Urothelium cell line (cell line): Measurements from ENCODE around the gene ZSCAN9.

ENCODE experiments used
- DNase-seq: peaks from one replicate; pipeline ENCODE4 v3.0.0; 2011; ENCODE audit warnings: low spot score, mixed read lengths
- FAIRE-seq: peaks from 2 replicates; lab custom pipeline; 2011; peaks lifted over from hg19 to GRCh38; lab: Jason Lieb, UNC

The ZSCAN9 gene

DNA sequence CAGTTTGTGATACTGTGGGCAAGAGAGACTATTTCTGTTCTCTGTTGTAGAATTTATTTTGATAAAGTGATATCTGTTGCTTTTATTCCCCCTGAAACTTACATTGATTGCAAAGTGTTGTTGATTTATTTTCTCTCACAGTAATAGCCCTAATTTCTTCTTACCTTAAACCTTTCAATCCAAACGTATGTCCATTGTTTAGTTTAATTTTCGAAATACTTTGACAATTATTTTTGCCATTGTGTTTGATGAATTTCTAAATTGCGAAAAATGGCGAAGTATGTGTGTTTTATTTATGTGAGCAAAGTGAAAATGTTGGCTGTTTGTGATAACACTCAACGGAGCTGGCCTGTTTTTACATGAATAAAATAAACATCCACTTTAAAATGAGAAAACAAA is 41.5 kb downstream of the ZSCAN9 start:
- DNase-seq (no peak), FAIRE-seq (no peak)

GRCh38 chr6:28266962-28267694 is 42.1 kb downstream of the ZSCAN9 start, which contains the start of gene ZSCAN26:
ZSCAN26 (plus strand) TSS chr6:28267143; CDS start chr6:28271920, 4,777 bp downstream.
- DNase-seq (peak; percentile 85), FAIRE-seq (no peak)

DNA sequence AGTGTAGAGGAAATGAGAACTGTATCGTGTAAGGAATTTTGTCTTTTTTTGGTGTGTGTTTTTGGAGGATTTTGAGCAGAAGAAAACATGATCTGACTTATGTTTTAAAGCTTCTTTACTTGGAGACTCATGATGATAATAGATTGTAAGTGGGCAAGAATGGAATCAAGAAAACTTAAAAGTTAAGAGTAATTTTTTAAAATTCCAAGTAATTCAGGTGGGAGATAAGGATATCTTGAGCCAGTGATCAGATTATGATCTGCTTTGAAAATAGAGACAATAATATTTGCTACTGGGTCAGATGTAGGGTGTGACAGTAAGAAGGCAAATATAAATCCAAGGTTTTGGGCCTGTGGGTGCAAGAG is 42.6 kb downstream of the ZSCAN9 start:
- FAIRE-seq (no peak), DNase-seq (no peak)

- FAIRE-seq (no peak), DNase-seq (peak; percentile 48)
Observed at GRCh38 chr6:28269492-28269891, 44.4 kb downstream of the ZSCAN9 start.

DNA sequence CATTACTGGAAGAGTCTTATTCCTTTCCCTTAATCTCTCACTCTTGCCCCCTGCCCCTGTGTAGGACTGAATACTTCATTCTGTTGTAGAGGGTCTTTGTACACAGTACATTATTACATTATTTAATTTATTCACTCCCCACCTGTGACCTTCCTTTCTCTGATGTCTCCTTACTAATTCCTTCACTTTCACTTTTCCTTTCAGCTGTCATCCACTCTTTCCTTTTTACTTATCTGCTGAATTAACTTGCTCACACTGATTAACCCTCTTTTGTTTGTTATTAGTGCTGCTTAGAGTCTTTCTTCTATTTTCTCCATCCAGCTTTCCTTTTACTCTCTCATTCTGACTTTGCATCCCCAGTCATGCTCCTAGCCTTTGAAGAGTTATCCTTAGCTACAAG is 49.8 kb downstream of the ZSCAN9 start:
- DNase-seq (no peak), FAIRE-seq (no peak)

DNA sequence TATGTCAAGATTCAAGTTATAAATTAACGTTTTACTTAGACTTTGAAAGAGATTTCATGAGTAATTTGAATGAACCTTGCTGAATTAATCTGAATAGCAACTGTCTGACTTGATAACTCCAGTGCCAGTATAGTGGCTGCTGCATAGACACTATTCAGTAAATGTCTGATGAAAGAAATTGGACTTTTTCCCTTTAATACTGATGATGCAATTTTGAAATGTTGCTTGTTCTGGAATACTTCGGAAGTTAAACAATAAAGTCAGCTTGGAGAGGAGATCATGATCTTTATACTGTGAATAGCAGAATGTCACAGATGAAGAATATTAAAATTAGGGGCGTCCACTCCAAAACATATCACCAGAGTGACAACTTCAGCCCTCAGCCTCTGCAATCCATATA is 52.7 kb downstream of the ZSCAN9 start:
- no peak for DNase-seq
- no peak for FAIRE-seq

GRCh38 chr6:28280595-28281287 is 55.7 kb downstream of the ZSCAN9 start:
- FAIRE-seq (no peak), DNase-seq (no peak)

GRCh38 chr6:28281288-28282064 is 56.4 kb downstream of the ZSCAN9 start, which contains the start of gene PGBD1:
PGBD1 (plus strand) TSS chr6:28281572; CDS start chr6:28283814, 2,242 bp downstream.
- FAIRE-seq (no peak), DNase-seq (peak; percentile 89)

GRCh38 chr6:28282926-28283325 is 57.9 kb downstream of the ZSCAN9 start:
- no peak for FAIRE-seq
- DNase-seq, result no peak
